CD4-positive, alpha-beta memory T cell (primary cell): ENCODE measurements around the gene SP6. TPM values are rescaled to one million over a fixed set of nuclear protein-coding genes. Genes with fewer than 3 reads are reported as not detected.
A peak's percentile ranks its signal among the peaks of the same experiment; 100 is the strongest.

Source experiments
- CTCF ChIA-PET: fragments of 350-600 bp; sonication (Branson Sonifier 250); formaldehyde crosslinking; loops from one replicate; lab custom pipeline; 2021; ENCODE audit warnings: inconsistent platforms; ENCODE audit not compliant: partially characterized antibody; lab: Charles Lee
- POLR2A ChIA-PET: fragments of 350-600 bp; sonication (Branson Sonifier 250); formaldehyde crosslinking; loops from one replicate; lab custom pipeline; 2021; ENCODE audit not compliant: partially characterized antibody; lab: Charles Lee
- DNase-seq, 5 donors: peaks; one replicate each; pipeline versions ENCODE4 v3.0.0 to v3.0.0-alpha.2; 2020 to 2022; ENCODE audit warnings: mixed read lengths in 1 of 5
- H3K27ac ChIP-seq: one replicate; pipeline ENCODE4 v1.7.0; 2013; ENCODE audit warnings: low read depth, low read length
- H3K27me3 ChIP-seq: 2 replicates; pipeline ENCODE4 v1.7.0; 2013; ENCODE audit warnings: mild to moderate bottlenecking, low read length, moderate library complexity; ENCODE audit not compliant: insufficient read depth
- H3K36me3 ChIP-seq: 2 replicates; pipeline ENCODE4 v1.7.0; 2013; ENCODE audit warnings: mild to moderate bottlenecking, low read length, moderate library complexity; ENCODE audit not compliant: insufficient read depth
- H3K4me1 ChIP-seq: 2 replicates; pipeline ENCODE4 v1.7.0; 2013; ENCODE audit warnings: mild to moderate bottlenecking, low read length, moderate library complexity; ENCODE audit not compliant: insufficient read depth
- H3K4me3 ChIP-seq, 2 donors: one replicate each; pipeline ENCODE4 v1.7.0; 2013; ENCODE audit warnings: low read length in 2 of 2, mild to moderate bottlenecking in 1 of 2
- H3K9me3 ChIP-seq, 2 donors: one replicate each; pipeline ENCODE4 v1.7.0; 2013; ENCODE audit warnings: low read length in 2 of 2, control low read depth in 1 of 2; ENCODE audit not compliant: control insufficient read depth in 1 of 2
- H3K27ac Mint-ChIP-seq, 7 donors: one replicate each; pipeline ENCODE4 v1.8.0; 2020 to 2021; ENCODE audit warnings: mixed read lengths in 7 of 7, mild to moderate bottlenecking in 6 of 7, inconsistent platforms in 3 of 7, moderate library complexity in 3 of 7
- H3K27me3 Mint-ChIP-seq, 2 donors: one replicate each; pipeline ENCODE4 v1.8.0; 2020 to 2021; ENCODE audit warnings: mixed read lengths in 2 of 2
- H3K36me3 Mint-ChIP-seq, 2 donors: one replicate each; pipeline ENCODE4 v1.8.0; 2020 to 2021; ENCODE audit warnings: mixed read lengths in 2 of 2, inconsistent platforms in 1 of 2, mild to moderate bottlenecking in 1 of 2
- H3K4me1 Mint-ChIP-seq, 4 donors: one replicate each; pipeline ENCODE4 v1.8.0; 2020 to 2021; ENCODE audit warnings: mixed read lengths in 4 of 4, mild to moderate bottlenecking in 1 of 4
- H3K4me3 Mint-ChIP-seq, 8 donors: one replicate each; pipeline ENCODE4 v1.8.0; 2020 to 2021; ENCODE audit warnings: mixed read lengths in 8 of 8, mild to moderate bottlenecking in 7 of 8, moderate library complexity in 6 of 8, inconsistent platforms in 3 of 8
- H3K9me3 Mint-ChIP-seq, 8 donors: one replicate each; pipeline ENCODE4 v1.8.0; 2020 to 2021; ENCODE audit warnings: mixed read lengths in 8 of 8, mild to moderate bottlenecking in 5 of 8, inconsistent platforms in 3 of 8, moderate library complexity in 1 of 8
- intact Hi-C: fragments of 100-400 bp; cut with micrococcal nuclease; formaldehyde crosslinking; loops from one replicate; pipeline ENCODE4 v1.15.1; 2023
- polyA plus RNA-seq, 2 donors: library from polyadenylated mRNA; unstranded; fragments of 300-500 nt; fragmentation: Illumina TruSeq; gene quantifications; one replicate each; pipeline ENCODE4 v1.2.3, GENCODE V29; 2021
- total RNA-seq, 2 experiments: library from RNA; stranded (reverse); gene quantifications; one replicate each; pipeline ENCODE4 v1.2.3, GENCODE V29; 2021

Gene SP6
- total and polyA plus RNA-seq, 4 experiments from 2014 or later, result not detected

DNA sequence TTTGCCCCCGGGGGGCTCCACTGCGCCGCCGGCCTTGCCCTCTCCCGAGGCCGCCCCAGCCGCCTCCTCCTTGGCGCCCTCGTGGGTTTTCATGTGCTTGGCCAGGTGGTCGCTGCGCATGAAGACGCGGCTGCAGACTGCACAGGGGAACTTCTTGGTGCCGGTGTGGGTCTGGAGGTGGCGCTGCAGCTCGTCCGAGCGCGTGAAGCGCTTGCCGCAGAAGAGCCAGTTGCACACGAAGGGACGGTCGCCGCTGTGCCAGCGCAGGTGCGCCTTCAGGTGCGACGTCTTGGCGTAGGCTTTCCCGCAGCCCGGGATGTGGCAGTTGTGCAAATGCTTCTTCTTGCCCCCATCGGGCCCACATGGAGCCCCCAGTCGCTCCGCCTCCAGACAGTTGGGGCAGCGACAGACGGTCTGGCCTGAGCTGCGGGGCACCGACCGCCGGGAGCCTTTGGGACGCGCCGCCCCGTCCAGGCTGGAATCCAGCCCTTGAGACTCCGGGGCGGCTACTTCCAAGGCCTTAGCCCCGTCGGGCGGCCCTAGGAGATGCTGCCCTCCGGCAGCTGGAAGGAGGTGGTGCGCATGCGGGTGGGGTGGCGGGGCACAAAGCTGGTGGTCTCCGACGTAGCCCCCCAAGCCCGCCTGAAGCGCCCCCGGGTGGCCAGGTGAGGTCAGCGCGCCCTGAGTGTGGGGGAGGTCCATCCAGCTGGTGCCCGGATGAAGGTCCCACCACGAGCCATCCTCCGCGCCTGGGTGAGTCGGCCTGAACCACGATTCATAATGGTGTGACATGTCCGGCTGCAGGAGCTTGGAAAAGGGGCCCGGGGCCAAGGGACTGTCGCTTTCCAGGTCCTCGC lies 3.4 kb downstream of the SP6 start:
- Histone ChIP-seq H3K4me3 (no peak overlapping the region), H3K27ac (no peak overlapping the region), H3K27me3 (peaks cover 67% of the 10 kb centered on the region), H3K4me1 (peaks cover 41% of the 10 kb centered on the region), H3K9me3 (no peaks in the 10 kb centered on the region), H3K36me3 (no peaks in the 10 kb centered on the region)
- H3K9me3 Mint-ChIP-seq, result no peaks in the 10 kb centered on the region
- peak in 3 of 5 donors; percentile 22 to 39 (median 35) for DNase-seq
- H3K36me3 Mint-ChIP-seq, result no peaks in the 10 kb centered on the region
- H3K27me3 Mint-ChIP-seq, result peaks cover 43 to 62% of the 10 kb centered on the region in 2 donors
- no peak overlapping the region for H3K27ac Mint-ChIP-seq
- peak overlapping the region in 2 of 8 donors; percentile 27 to 39 for H3K4me3 Mint-ChIP-seq
- peaks cover 17 to 45% (median 24%) of the 10 kb centered on the region in 4 donors for H3K4me1 Mint-ChIP-seq
- POLR2A ChIA-PET, result interaction anchor here (0.8 to 18.7 kb wide), 3 partner anchors 37 to 123 kb away, joined by 3 to 271 read pairs (median 7); partner anchors contain the start of genes CDK5RAP3 and SP2
- intact Hi-C loops, result no loop called here
- CTCF ChIA-PET, result interaction anchor here (0.6 to 20.5 kb wide), 4 partner anchors 15 to 939 kb away, joined by 3 to 562 read pairs (median 4); partner anchors contain the start of gene SP2

DNA sequence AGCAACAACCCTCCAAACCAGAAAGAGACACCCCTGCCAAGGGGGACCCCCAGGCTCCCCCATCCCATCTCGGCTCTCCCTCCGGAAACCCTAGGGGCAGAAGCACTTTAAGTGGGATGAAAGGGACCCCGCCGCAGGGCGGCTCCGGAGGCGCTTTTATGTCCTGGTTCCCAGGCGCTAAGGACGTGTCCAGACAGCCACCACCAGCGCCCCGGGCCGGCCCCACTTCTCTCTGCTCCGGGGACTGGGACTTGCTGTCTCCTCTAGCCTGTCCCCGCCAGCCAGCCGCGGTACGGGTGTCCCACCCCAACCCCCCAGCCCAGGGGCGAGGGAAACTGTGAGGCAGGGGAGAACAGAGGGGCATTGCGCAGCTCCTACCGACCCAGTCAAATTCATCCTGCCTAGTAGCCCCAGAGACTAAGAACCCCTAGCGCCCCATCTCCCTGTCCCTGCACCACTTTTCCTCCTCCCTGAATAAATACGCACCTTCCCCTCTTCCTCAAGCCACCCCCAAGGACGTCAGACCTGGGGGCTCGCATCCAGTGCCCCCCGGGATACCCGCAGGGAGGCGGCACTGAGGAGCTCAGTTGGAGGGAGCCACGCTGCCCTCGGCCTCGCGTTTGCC lies 4.1 kb downstream of the SP6 start:
- DNase-seq, result no peak
- Mint-ChIP-seq H3K4me1 (peaks cover 14 to 45% (median 22%) of the 10 kb centered on the region in 4 donors), H3K9me3 (no peaks in the 10 kb centered on the region), H3K27ac (no peak overlapping the region), H3K27me3 (peaks cover 37 to 55% of the 10 kb centered on the region in 2 donors), H3K4me3 (peak overlapping the region in 1 of 8 donors; percentile 52), H3K36me3 (no peaks in the 10 kb centered on the region)
- peaks cover 59% of the 10 kb centered on the region for H3K27me3 ChIP-seq
- no peaks in the 10 kb centered on the region for H3K9me3 ChIP-seq
- no peak overlapping the region for H3K4me3 ChIP-seq
- POLR2A ChIA-PET, result interaction anchor here (0.8 to 18.7 kb wide), 3 partner anchors 38 to 124 kb away, joined by 3 to 271 read pairs (median 7); partner anchors contain the start of genes CDK5RAP3 and SP2
- intact Hi-C loops, result no loop called here
- peaks cover 38% of the 10 kb centered on the region for H3K4me1 ChIP-seq
- CTCF ChIA-PET, result interaction anchor here (0.8 to 20.5 kb wide), 3 partner anchors 9 to 41 kb away, joined by 3 to 562 read pairs (median 5); partner anchors contain the start of gene SP2
- no peak overlapping the region for H3K27ac ChIP-seq
- H3K36me3 ChIP-seq, result no peaks in the 10 kb centered on the region

DNA sequence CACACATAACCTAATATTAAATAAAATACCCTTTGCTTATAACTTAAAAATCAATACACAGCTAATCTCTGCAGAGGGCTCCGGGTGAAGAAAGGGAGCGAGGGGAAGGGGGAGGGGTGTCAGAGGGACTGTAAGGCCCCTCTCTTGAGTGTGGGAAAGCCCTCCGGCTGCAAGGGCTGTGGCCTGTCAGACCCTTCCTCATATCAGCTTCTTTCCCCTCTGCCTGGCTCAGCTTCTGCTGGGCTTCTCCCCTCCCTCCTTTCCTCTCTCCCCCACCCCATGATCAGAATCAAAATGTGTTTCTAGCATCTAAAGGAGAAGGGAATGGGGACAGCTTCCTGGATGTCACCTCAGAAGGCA lies 5.3 kb downstream of the SP6 start:
- Mint-ChIP-seq H3K27me3 (peaks cover 37 to 51% of the 10 kb centered on the region in 2 donors), H3K9me3 (no peaks in the 10 kb centered on the region), H3K4me1 (peaks cover 16 to 51% (median 28%) of the 10 kb centered on the region in 4 donors), H3K4me3 (no peak overlapping the region), H3K27ac (no peak overlapping the region), H3K36me3 (peaks cover 0 to 2% of the 10 kb centered on the region in 2 donors)
- CTCF ChIA-PET, result interaction anchor here (1.1 to 20.5 kb wide), 2 partner anchors 10 to 42 kb away, joined by 3 to 562 read pairs; partner anchors contain the start of gene SP2
- no peak overlapping the region for H3K27ac ChIP-seq
- peaks cover 57% of the 10 kb centered on the region for H3K27me3 ChIP-seq
- POLR2A ChIA-PET, result interaction anchor here (18.7 kb wide), 1 partner anchor 47 kb away, joined by 271 read pairs; the partner anchor contains the start of gene SP2
- no peak for DNase-seq
- peaks cover 38% of the 10 kb centered on the region for H3K4me1 ChIP-seq
- no peaks in the 10 kb centered on the region for H3K36me3 ChIP-seq
- intact Hi-C loops, result no loop called here
- H3K4me3 ChIP-seq, result no peak overlapping the region
- no peaks in the 10 kb centered on the region for H3K9me3 ChIP-seq

DNA sequence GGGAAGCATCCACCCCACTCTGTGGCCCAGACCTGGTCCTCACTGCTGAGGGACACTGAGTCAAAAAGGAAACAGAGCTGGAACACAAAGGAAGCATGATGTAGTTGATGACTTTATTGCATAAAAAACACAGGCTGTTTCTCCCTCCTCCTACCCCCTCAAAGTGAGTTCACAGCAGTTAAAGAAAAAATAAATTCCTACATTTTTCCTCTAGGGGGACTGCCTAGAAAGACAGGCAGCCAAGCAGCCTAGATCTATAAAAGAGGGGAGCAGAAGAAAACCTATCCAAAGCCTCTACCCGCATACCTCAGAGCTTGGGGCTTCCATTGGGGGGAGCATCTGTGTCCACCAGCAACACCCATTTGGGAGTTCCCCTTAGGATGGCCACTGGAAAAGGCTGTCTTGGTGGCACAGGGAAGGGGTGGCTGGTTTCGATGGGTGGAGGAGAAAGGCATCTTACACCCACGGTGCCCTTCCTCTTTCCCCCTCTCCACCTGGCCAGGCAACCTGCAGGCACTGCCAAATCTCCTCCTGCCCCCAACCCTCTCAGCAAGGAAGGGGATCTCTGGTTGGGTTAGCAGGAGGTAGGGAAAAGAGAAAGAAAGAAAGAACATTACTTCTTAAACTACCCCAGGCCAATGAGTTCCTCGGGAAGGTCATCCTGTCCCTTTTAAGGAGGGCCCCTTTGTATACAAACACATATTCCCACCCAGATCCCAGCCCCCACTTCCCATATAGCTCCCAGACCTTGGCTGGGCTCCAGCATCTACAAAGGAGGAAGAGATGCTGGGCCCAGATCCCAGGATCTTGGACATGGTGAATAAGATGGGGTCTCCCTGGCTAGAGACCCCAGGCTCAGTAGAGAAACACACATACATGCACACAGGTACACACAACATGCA lies 5.9 kb downstream of the SP6 start:
- ChIA-PET POLR2A (interaction anchor here (1.3 to 18.7 kb wide), 2 partner anchors 41 to 47 kb away, joined by 3 to 271 read pairs; partner anchors contain the start of gene SP2), CTCF (interaction anchor here (0.9 to 20.5 kb wide), 3 partner anchors 10 to 42 kb away, joined by 3 to 562 read pairs (median 4); partner anchors contain the start of genes LRRC46, MRPL10 and SP2)
- no peaks in the 10 kb centered on the region for H3K36me3 ChIP-seq
- H3K27me3 Mint-ChIP-seq, result peaks cover 32 to 44% of the 10 kb centered on the region in 2 donors
- H3K9me3 Mint-ChIP-seq, result no peaks in the 10 kb centered on the region
- H3K9me3 ChIP-seq, result no peaks in the 10 kb centered on the region
- intact Hi-C loops, result no loop called here
- H3K4me3 ChIP-seq, result no peak overlapping the region
- peaks cover 0 to 2% of the 10 kb centered on the region in 2 donors for H3K36me3 Mint-ChIP-seq
- H3K4me1 Mint-ChIP-seq, result peaks cover 13 to 51% (median 28%) of the 10 kb centered on the region in 4 donors
- H3K27me3 ChIP-seq, result peaks cover 51% of the 10 kb centered on the region
- no peak overlapping the region for H3K27ac Mint-ChIP-seq
- no peak overlapping the region for H3K4me3 Mint-ChIP-seq
- H3K4me1 ChIP-seq, result peaks cover 38% of the 10 kb centered on the region
- DNase-seq, result no peak
- no peak overlapping the region for H3K27ac ChIP-seq

DNA sequence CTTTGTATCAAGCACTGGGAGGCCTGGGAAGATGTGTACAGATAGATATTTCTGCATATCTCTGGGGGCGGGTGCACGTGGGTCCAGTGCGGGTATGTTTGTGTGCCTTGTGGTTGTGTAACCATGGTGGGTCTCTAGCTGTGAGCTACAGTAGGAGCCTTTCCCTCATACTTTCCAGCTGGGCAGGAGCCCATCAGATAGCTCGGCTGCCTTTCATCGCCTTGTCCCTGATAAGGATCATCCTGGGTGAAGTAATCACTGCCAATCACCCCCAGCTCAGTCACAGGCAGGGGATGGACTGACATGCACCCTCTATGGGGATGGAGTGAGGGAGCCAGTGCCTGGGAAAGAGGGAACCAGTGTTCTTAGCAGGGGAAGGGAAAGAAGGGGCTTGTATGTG lies 6.7 kb downstream of the SP6 start:
- ChIA-PET CTCF (interaction anchor here (0.9 to 20.5 kb wide), 2 partner anchors 13 to 43 kb away, joined by 4 to 562 read pairs; partner anchors contain the start of genes LRRC46, MRPL10 and SP2), POLR2A (interaction anchor here (1.3 to 18.7 kb wide), 2 partner anchors 42 to 48 kb away, joined by 3 to 271 read pairs; partner anchors contain the start of gene SP2)
- H3K4me3 Mint-ChIP-seq, result no peak overlapping the region
- Histone ChIP-seq H3K4me3 (no peak overlapping the region), H3K27ac (no peak overlapping the region), H3K36me3 (no peaks in the 10 kb centered on the region), H3K27me3 (peaks cover 43% of the 10 kb centered on the region), H3K4me1 (peaks cover 41% of the 10 kb centered on the region), H3K9me3 (no peaks in the 10 kb centered on the region)
- peaks cover 0 to 2% of the 10 kb centered on the region in 2 donors for H3K36me3 Mint-ChIP-seq
- intact Hi-C loops, result no loop called here
- DNase-seq, result no peak
- no peaks in the 10 kb centered on the region for H3K9me3 Mint-ChIP-seq
- no peak overlapping the region for H3K27ac Mint-ChIP-seq
- peaks cover 10 to 50% (median 33%) of the 10 kb centered on the region in 4 donors for H3K4me1 Mint-ChIP-seq
- peaks cover 25 to 39% of the 10 kb centered on the region in 2 donors for H3K27me3 Mint-ChIP-seq

DNA sequence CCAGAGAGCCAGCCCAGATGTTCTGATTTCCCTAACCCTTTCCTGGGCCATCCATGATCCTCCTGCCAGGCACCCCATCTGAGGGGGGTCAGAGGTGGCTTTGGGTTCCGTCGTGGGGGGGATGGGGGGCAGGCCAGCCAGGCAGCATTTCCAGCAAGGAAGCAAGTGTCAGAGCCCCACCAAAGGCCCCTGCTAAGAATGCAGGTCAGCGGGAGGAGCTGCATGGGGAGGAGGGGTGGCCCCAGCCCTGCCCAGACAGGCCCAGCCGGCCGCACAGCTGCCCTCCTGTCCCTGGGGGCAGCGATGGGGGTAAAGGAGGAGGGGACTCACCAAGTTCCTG lies 7.6 kb downstream of the SP6 start:
- Mint-ChIP-seq H3K36me3 (peaks cover 0 to 2% of the 10 kb centered on the region in 2 donors), H3K9me3 (no peaks in the 10 kb centered on the region), H3K27ac (peak overlapping the region in 3 of 7 donors; percentile 5 to 70 (median 57)), H3K4me3 (peak overlapping the region in 1 of 8 donors; percentile 73), H3K27me3 (peaks cover 17 to 31% of the 10 kb centered on the region in 2 donors), H3K4me1 (peaks cover 8 to 47% (median 32%) of the 10 kb centered on the region in 4 donors)
- peaks cover 36% of the 10 kb centered on the region for H3K27me3 ChIP-seq
- H3K36me3 ChIP-seq, result peaks cover under 1% of the 10 kb centered on the region
- no peak for DNase-seq
- no peak overlapping the region for H3K27ac ChIP-seq
- POLR2A ChIA-PET, result interaction anchor here (0.9 to 18.7 kb wide), 7 partner anchors 8 to 49 kb away, joined by 3 to 271 read pairs (median 3); partner anchors contain the start of genes LRRC46, MRPL10, SP2 and SP6
- CTCF ChIA-PET, result interaction anchor here (0.9 to 20.5 kb wide), 9 partner anchors 9 to 127 kb away, joined by 3 to 562 read pairs (median 12); partner anchors contain the start of genes CDK5RAP3, OSBPL7, PRR15L and SP2
- H3K9me3 ChIP-seq, result no peaks in the 10 kb centered on the region
- H3K4me1 ChIP-seq, result peaks cover 41% of the 10 kb centered on the region
- no peak overlapping the region for H3K4me3 ChIP-seq
- intact Hi-C loops, result loop anchor here (1.0 kb wide), 2 partner anchors 104 to 775 kb away; no protein-coding TSS in a partner anchor
